GM20000 (cell line): ENCODE measurements around the gene CDH12.
A peak's percentile ranks its signal among the peaks of the same experiment; 100 is the strongest.

ENCODE experiments used
- DNase-seq: peaks from one replicate; pipeline ENCODE4 v3.0.0; 2012; ENCODE audit warnings: low spot score
- TF ChIP-seq, protein P1 (sequence below): IDR thresholded peaks from 2 replicates; pipeline ENCODE4 v1.5.1; 2012; ENCODE audit warnings: mild to moderate bottlenecking, control low read depth; ENCODE audit errors: extremely low read depth, missing control alignments

Gene CDH12

GRCh38 chr5:21807953-21808352, 1045.2 kb downstream of the CDH12 start:
- DNase-seq = no peak
- TF ChIP-seq, protein P1, sequence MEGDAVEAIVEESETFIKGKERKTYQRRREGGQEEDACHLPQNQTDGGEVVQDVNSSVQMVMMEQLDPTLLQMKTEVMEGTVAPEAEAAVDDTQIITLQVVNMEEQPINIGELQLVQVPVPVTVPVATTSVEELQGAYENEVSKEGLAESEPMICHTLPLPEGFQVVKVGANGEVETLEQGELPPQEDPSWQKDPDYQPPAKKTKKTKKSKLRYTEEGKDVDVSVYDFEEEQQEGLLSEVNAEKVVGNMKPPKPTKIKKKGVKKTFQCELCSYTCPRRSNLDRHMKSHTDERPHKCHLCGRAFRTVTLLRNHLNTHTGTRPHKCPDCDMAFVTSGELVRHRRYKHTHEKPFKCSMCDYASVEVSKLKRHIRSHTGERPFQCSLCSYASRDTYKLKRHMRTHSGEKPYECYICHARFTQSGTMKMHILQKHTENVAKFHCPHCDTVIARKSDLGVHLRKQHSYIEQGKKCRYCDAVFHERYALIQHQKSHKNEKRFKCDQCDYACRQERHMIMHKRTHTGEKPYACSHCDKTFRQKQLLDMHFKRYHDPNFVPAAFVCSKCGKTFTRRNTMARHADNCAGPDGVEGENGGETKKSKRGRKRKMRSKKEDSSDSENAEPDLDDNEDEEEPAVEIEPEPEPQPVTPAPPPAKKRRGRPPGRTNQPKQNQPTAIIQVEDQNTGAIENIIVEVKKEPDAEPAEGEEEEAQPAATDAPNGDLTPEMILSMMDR = no peak

GRCh38 chr5:21806943-21807342, 1046.2 kb downstream of the CDH12 start:
- DNase-seq = no peak
- TF ChIP-seq, protein P1 = no peak

DNA sequence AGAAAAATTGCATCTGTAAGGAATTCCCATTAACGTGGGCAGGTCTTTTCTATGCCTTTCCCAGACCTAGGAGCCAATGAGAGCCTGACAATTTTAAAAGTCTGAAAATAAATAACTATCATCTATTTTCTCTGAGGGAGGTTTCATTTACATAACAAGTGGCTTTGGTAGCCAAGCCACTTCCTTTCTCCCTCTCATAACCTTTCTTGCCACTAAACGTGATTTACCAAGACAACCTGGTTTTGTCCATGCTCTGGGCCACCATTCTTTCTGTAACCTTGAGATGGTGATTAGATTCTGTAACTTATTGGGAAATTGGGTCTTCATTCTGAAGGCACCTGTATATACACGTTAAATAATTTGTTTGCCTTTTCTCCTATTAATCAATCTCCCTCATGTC, 1046.9 kb downstream of the CDH12 start:
- DNase-seq = no peak
- TF ChIP-seq, protein P1 = no peak

DNA sequence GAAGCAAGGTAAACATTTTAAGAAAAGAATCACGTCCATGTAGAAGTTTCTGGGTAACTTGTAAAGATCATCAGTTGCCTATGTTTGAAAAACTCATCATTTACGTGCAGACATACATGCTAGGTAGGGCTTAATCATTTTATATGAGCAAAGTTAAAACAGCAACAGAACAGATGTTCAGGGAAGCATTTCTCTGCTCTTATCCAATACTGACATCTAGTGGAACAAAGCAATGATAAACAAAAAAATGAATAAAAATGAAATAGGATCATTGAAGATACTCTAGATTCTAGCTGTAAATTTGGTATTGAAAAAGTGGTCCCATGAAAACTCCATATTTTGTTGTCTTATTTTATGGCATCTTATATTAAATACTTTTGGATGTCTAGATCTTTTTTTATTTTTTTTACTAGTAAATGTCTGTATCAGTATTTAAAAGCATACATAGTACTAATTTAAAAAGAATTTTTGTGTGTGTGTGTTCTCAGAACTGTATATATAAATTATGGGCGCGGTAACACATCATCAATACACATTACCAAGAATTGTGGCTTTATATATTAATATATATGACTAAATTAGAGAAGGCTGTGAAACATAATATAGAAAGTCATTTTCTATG, 1050.2 kb downstream of the CDH12 start:
- TF ChIP-seq, protein P1 = no peak
- peak; percentile 17 for DNase-seq

DNA sequence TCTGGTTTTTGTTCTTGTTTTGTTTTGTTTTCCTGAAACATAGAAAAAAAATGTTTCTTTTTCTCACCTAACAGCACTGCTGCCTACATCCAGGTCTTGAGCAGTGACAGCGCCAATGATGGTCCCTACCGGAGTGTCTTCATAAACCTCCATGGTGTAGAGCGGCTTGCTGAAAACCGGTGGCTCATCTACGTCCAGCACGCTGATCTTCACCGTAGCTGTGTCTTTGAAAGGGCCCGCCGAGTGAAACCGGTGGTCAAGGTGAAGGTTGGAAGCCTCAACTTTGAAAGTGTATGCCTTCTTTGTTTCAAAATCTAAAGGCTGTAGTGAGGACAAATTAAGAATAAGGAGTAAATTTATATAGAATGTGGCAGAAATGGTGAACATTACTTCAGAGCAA, 1051.0 kb downstream of the CDH12 start:
- DNase-seq = no peak
- TF ChIP-seq, protein P1 = no peak

GRCh38 chr5:21792748-21793147, 1060.4 kb downstream of the CDH12 start:
- TF ChIP-seq, protein P1 = no peak
- DNase-seq = no peak

GRCh38 chr5:21791304-21791703, 1061.8 kb downstream of the CDH12 start:
- DNase-seq = no peak
- TF ChIP-seq, protein P1 = no peak
